NCI-H1694 treated with DMSO at 0.1 percent for 48 hours (cell line): ENCODE data around the gene TMA7.

Experiments used
- DNase-seq: peaks from one replicate; lab custom pipeline; 2025; lab: John Stamatoyannopoulos, UW

Gene TMA7

GRCh38 chr3:48409291-48410201, 30.5 kb upstream of the TMA7 start:
- DNase-seq = no peak

- DNase-seq = no peak
These were observed 29.6 kb upstream of the TMA7 start for GRCh38 chr3:48410205-48411040.

- no peak for DNase-seq
These were observed 28.9 kb upstream of the TMA7 start for GRCh38 chr3:48411041-48411588.

- no peak for DNase-seq
These were observed 28.3 kb upstream of the TMA7 start for GRCh38 chr3:48411606-48412374.

- no peak for DNase-seq
These were observed 27.6 kb upstream of the TMA7 start for GRCh38 chr3:48412375-48413001.

GRCh38 chr3:48413086-48413485, 27.0 kb upstream of the TMA7 start:
- no peak for DNase-seq

- DNase-seq = no peak
These were observed 26.4 kb upstream of the TMA7 start for GRCh38 chr3:48413611-48414010.

GRCh38 chr3:48414376-48415250, 25.4 kb upstream of the TMA7 start:
- DNase-seq = no peak

- DNase-seq = no peak
These were observed 24.7 kb upstream of the TMA7 start for GRCh38 chr3:48415251-48415953.

- no peak for DNase-seq
These were observed 24.0 kb upstream of the TMA7 start for GRCh38 chr3:48416091-48416505.

GRCh38 chr3:48416546-48416945, 23.5 kb upstream of the TMA7 start:
- no peak for DNase-seq

GRCh38 chr3:48417529-48418108, 22.4 kb upstream of the TMA7 start:
- DNase-seq = no peak

- DNase-seq = no peak
These were observed 21.9 kb upstream of the TMA7 start for GRCh38 chr3:48418140-48418539.

GRCh38 chr3:48418651-48419050, 21.4 kb upstream of the TMA7 start:
- DNase-seq = no peak

- no peak for DNase-seq
These were observed 20.9 kb upstream of the TMA7 start for GRCh38 chr3:48419149-48419548.

- DNase-seq = no peak
These were observed 20.5 kb upstream of the TMA7 start for GRCh38 chr3:48419597-48419996.

GRCh38 chr3:48420561-48420960, 19.5 kb upstream of the TMA7 start:
- DNase-seq = no peak

GRCh38 chr3:48422272-48422671, 17.8 kb upstream of the TMA7 start:
- no peak for DNase-seq

GRCh38 chr3:48422681-48423080, 17.4 kb upstream of the TMA7 start:
- DNase-seq = no peak
